Activated T-cell treated with anti-CD3 and anti-CD28 coated beads, Interleukin-2, amount 50 U/mL, for 24 hours (primary cell): ENCODE data around the gene ELOVL7.
"Not testable (repeated sequence)": the region's sequence is repeated elsewhere in the genome, so short reads cannot be mapped to it uniquely, and the experiment has no call there.

ENCODE experiments used
- DNase-seq: peaks from one replicate; pipeline ENCODE4 v3.0.0-alpha.2; 2020
- H3K27ac Mint-ChIP-seq: 2 replicates; pipeline ENCODE4 v1.8.0; 2020; ENCODE audit warnings: mild to moderate bottlenecking, mixed read lengths
- H3K27me3 Mint-ChIP-seq: 2 replicates; pipeline ENCODE4 v1.8.0; 2020; ENCODE audit warnings: mixed read lengths
- H3K36me3 Mint-ChIP-seq: 2 replicates; pipeline ENCODE4 v1.8.0; 2020; ENCODE audit warnings: low read depth, mixed read lengths
- H3K4me1 Mint-ChIP-seq: 2 replicates; pipeline ENCODE4 v1.8.0; 2020; ENCODE audit warnings: low read depth, mixed read lengths
- H3K4me3 Mint-ChIP-seq: 2 replicates; pipeline ENCODE4 v1.8.0; 2020; ENCODE audit warnings: mild to moderate bottlenecking, moderate library complexity, mixed read lengths
- H3K9me3 Mint-ChIP-seq: 2 replicates; pipeline ENCODE4 v1.8.0; 2020; ENCODE audit warnings: mixed read lengths

The ELOVL7 gene

DNA sequence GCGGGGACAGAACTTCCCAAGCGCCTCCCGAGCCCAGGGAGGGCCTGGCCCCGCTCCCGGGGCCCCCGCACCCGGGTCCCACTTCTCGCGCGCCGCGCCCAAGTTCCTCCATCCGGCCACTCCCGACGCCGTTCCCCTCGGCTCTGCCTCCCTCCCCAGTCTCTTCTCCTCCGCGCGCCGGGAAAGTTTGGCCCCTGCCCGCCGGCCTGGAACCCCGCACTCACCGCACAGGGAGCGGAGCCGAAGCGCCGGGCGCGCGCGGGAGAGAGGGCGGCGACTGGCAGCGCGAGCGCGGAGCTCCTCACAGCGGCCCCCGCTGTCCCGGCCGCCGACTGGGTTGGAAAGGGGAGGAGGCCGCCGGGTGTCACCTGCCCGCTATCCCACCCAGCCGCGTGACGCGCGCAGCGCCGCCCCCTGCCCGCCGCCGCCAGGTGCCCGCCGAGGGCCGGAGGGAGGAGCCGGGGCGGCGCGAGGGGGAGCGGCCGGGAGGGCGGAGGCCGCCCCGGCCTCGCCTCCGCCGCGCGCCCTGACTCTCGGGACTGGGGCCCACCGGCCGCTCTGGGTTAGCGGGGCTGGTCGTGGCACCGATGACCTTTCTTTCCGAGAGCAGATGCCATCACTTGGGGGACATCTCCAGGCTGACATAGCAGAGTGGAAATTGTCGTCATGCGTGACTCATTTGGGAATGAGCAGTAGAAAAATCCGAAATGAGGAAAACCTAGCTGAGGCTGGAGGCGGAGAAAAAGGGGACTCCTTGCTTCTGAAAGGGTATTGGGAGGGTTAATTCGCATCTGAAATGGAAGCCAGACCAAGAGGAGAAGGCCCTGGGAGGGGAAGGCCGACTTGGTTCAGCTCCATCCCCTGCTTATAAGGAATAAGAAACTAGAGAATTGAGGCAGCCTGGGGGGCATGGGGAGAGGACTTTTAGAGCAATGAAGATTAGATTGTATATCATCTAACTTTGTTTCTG is at the start of gene ELOVL7:
ELOVL7 (minus strand) TSS at position 334 of the 970 bp plus-strand sequence. CDS start 56,872 bp downstream, outside the sequence.
- Mint-ChIP-seq H3K9me3 (no peaks in the 10 kb centered on the region), H3K4me1 (peaks cover 11% of the 10 kb centered on the region), H3K27ac (no peak within 1 kb of the TSS), H3K36me3 (no peaks in the 10 kb centered on the region), H3K4me3 (peak within 1 kb of the TSS; percentile 78), H3K27me3 (peaks cover 67% of the 10 kb centered on the region)
- DNase-seq = peak; percentile 51

DNA sequence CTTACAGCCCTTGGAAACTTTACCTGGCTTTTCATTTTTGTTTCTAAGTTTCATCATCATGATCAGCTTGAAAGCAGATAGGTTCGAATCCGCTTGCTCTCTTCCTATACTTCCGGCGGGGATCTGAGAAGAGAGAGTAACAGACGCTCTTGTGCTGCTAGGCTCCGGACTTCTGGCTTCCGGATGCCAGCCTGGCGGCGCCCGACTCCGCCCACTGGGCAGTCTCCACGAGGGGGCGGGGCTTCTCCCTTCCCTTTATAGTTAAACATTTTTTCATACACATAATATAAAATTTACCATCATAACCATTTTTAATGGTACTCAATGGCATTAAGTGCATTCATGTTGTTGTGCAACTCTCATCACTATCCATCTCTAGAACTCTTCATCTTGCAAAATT is 49.5 kb upstream of the ELOVL7 start:
- H3K9me3 Mint-ChIP-seq = no peaks in the 10 kb centered on the region
- no peak overlapping the region for H3K27ac Mint-ChIP-seq
- peaks cover 83% of the 10 kb centered on the region for H3K36me3 Mint-ChIP-seq
- peaks cover 4% of the 10 kb centered on the region for H3K4me1 Mint-ChIP-seq
- no peak overlapping the region for H3K4me3 Mint-ChIP-seq
- DNase-seq = no peak
- no peaks in the 10 kb centered on the region for H3K27me3 Mint-ChIP-seq

- no peaks in the 10 kb centered on the region for H3K9me3 Mint-ChIP-seq
Observed at GRCh38 chr5:60891667-60892066, 47.6 kb upstream of the ELOVL7 start.

GRCh38 chr5:60888359-60889061 is 44.4 kb upstream of the ELOVL7 start:
- H3K4me3 Mint-ChIP-seq = no peak overlapping the region
- peaks cover 76% of the 10 kb centered on the region for H3K36me3 Mint-ChIP-seq
- DNase-seq = no peak
- H3K27ac Mint-ChIP-seq = no peak overlapping the region
- H3K9me3 Mint-ChIP-seq = peaks cover under 1% of the 10 kb centered on the region
- peaks cover 7% of the 10 kb centered on the region for H3K4me1 Mint-ChIP-seq
- H3K27me3 Mint-ChIP-seq = no peaks in the 10 kb centered on the region

More at GRCh38 chr5:60891667-60892066, 47.6 kb upstream of the ELOVL7 start:
- DNase-seq = no peak
- no peak overlapping the region for H3K27ac Mint-ChIP-seq
- no peaks in the 10 kb centered on the region for H3K27me3 Mint-ChIP-seq
- H3K4me3 Mint-ChIP-seq = no peak overlapping the region
- H3K36me3 Mint-ChIP-seq = peaks cover 81% of the 10 kb centered on the region
- peaks cover 7% of the 10 kb centered on the region for H3K4me1 Mint-ChIP-seq

- H3K27me3 Mint-ChIP-seq = no peaks in the 10 kb centered on the region
- H3K36me3 Mint-ChIP-seq = peaks cover 73% of the 10 kb centered on the region
- H3K4me3 Mint-ChIP-seq = no peak overlapping the region
- no peak overlapping the region for H3K27ac Mint-ChIP-seq
- DNase-seq = no peak
- H3K4me1 Mint-ChIP-seq = peaks cover 7% of the 10 kb centered on the region
- H3K9me3 Mint-ChIP-seq = peaks cover 4% of the 10 kb centered on the region
Observed at GRCh38 chr5:60887746-60888145, 43.7 kb upstream of the ELOVL7 start.

GRCh38 chr5:60887096-60887495 is 43.0 kb upstream of the ELOVL7 start:
- Mint-ChIP-seq H3K27me3 (no peaks in the 10 kb centered on the region), H3K4me3 (no peak overlapping the region), H3K36me3 (peaks cover 70% of the 10 kb centered on the region), H3K4me1 (peaks cover 7% of the 10 kb centered on the region), H3K9me3 (peaks cover 4% of the 10 kb centered on the region), H3K27ac (no peak overlapping the region)
- DNase-seq = no peak

DNA sequence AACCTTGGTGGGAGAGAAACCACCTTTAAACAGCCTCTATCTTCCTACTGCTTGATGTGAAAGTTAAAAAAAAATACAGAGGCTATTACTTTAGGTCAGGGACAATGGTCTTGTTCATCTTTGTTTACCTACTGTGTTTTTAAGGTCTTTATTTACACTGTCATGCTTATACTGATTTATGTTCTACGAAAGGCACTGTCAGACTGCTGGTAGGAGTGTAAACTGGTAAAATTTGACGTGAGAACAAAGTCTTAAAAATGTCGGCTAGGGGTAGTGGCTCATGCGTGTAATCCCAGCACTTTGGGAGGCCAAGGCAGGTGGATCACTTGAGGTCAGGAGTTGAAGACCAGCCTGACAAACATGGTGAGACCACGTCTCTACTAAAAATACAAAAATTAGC is 42.1 kb upstream of the ELOVL7 start:
- Mint-ChIP-seq H3K4me1 (peaks cover 7% of the 10 kb centered on the region), H3K9me3 (peaks cover 7% of the 10 kb centered on the region), H3K27ac (no peak overlapping the region), H3K4me3 (no peak overlapping the region), H3K27me3 (no peaks in the 10 kb centered on the region), H3K36me3 (peaks cover 75% of the 10 kb centered on the region)
- no peak for DNase-seq

- H3K27me3 Mint-ChIP-seq = no peaks in the 10 kb centered on the region
- peaks cover 60% of the 10 kb centered on the region for H3K36me3 Mint-ChIP-seq
- no peak for DNase-seq
- H3K9me3 Mint-ChIP-seq = peaks cover 7% of the 10 kb centered on the region
- H3K4me1 Mint-ChIP-seq = peaks cover under 1% of the 10 kb centered on the region
- H3K4me3 Mint-ChIP-seq = no peak overlapping the region
- H3K27ac Mint-ChIP-seq = no peak overlapping the region
Observed at GRCh38 chr5:60883229-60883628, 39.2 kb upstream of the ELOVL7 start.

DNA sequence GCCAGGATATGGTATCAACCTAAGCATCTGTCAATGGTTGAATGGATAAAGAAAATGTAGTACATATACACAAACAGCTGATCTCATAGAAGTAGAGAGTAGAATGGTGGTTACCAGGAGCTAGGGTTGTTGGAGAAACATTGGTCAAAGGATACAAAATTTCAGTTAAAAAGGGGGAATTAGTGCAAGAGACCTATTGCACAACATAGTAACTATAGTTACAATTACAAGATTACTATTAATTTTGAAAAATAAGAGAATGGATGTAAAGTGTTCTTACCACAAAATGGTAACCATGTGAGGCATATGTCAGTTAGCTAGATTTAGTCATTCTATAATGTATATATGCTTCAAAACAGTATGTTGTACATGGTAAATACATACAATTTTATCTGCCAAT is 28.8 kb upstream of the ELOVL7 start:
- H3K27ac Mint-ChIP-seq = no peak overlapping the region

DNA sequence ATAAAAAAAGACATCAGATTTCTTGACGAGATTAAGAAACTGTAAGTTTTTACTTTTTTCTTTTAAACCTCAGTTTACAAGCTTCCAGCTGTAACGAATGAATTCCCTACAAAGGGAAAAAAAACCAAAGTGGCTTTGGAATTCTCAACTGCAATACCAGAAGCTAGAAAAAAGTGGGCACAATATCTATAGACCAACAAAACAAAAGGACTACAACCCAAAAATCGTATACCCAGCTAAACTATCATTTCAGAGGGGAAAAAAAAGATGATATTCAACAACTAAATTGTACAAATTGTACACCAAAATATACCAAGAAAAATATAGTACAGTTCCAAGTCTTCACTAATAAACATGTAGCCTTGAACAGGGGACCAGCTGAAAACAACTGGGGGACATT is 26.8 kb upstream of the ELOVL7 start:
- DNase-seq = no peak
- Mint-ChIP-seq H3K9me3 (peaks cover 9% of the 10 kb centered on the region), H3K27me3 (no peaks in the 10 kb centered on the region), H3K36me3 (peaks cover 50% of the 10 kb centered on the region), H3K4me1 (no peaks in the 10 kb centered on the region), H3K27ac (no peak overlapping the region), H3K4me3 (no peak overlapping the region)

More for the DNA sequence above, 28.8 kb upstream of the ELOVL7 start:
- no peaks in the 10 kb centered on the region for H3K27me3 Mint-ChIP-seq
- H3K4me1 Mint-ChIP-seq = no peaks in the 10 kb centered on the region
- peaks cover 9% of the 10 kb centered on the region for H3K9me3 Mint-ChIP-seq
- peaks cover 47% of the 10 kb centered on the region for H3K36me3 Mint-ChIP-seq
- DNase-seq = no peak
- no peak overlapping the region for H3K4me3 Mint-ChIP-seq

GRCh38 chr5:60860572-60860971 is 16.5 kb upstream of the ELOVL7 start:
- Mint-ChIP-seq H3K9me3 (peaks cover 10% of the 10 kb centered on the region), H3K36me3 (peaks cover 21% of the 10 kb centered on the region)
- not testable (repeated sequence) for H3K27me3 Mint-ChIP-seq, H3K4me1 Mint-ChIP-seq, H3K4me3 Mint-ChIP-seq, DNase-seq, H3K27ac Mint-ChIP-seq

GRCh38 chr5:60856066-60856465 is 12.0 kb upstream of the ELOVL7 start:
- H3K4me3 Mint-ChIP-seq = no peak overlapping the region
- H3K4me1 Mint-ChIP-seq = no peaks in the 10 kb centered on the region
- peaks cover 10% of the 10 kb centered on the region for H3K36me3 Mint-ChIP-seq
- peaks cover 7% of the 10 kb centered on the region for H3K9me3 Mint-ChIP-seq
- DNase-seq = no peak
- no peak overlapping the region for H3K27ac Mint-ChIP-seq
- H3K27me3 Mint-ChIP-seq = no peaks in the 10 kb centered on the region

GRCh38 chr5:60852940-60853339 is 8.9 kb upstream of the ELOVL7 start:
- Mint-ChIP-seq H3K27me3 (peaks cover 1% of the 10 kb centered on the region), H3K9me3 (peaks cover 7% of the 10 kb centered on the region), H3K27ac (no peak overlapping the region), H3K4me3 (no peak overlapping the region), H3K4me1 (no peaks in the 10 kb centered on the region), H3K36me3 (peaks cover 4% of the 10 kb centered on the region)
- DNase-seq = no peak

DNA sequence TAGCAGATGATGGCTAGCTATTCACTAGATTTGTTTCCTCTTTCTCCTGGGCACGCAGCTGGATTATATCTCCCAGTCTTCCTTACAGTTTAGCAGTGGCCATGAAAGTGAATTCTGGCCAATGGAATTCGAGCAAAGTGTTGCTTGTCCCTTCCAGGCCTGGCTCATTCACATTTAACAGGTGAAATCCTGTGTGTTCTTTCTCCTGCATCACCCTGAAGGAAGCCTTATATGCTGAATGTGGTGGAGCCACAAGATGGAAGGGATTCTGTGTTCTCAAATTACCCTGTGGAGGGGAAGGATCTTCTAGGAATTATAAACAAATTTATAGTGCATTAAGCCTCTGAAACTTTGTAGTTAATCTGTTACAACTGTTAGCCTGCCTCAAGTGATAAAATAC is 8.2 kb upstream of the ELOVL7 start:
- DNase-seq = no peak
- H3K27me3 Mint-ChIP-seq = peaks cover 3% of the 10 kb centered on the region
- H3K9me3 Mint-ChIP-seq = peaks cover 3% of the 10 kb centered on the region
- no peaks in the 10 kb centered on the region for H3K36me3 Mint-ChIP-seq
- no peak overlapping the region for H3K4me3 Mint-ChIP-seq
- no peaks in the 10 kb centered on the region for H3K4me1 Mint-ChIP-seq
- no peak overlapping the region for H3K27ac Mint-ChIP-seq

GRCh38 chr5:60851626-60852025 is 7.6 kb upstream of the ELOVL7 start:
- H3K9me3 Mint-ChIP-seq = peaks cover 3% of the 10 kb centered on the region
- no peak overlapping the region for H3K27ac Mint-ChIP-seq
- no peak for DNase-seq
- H3K36me3 Mint-ChIP-seq = no peaks in the 10 kb centered on the region
- no peaks in the 10 kb centered on the region for H3K4me1 Mint-ChIP-seq
- peaks cover 6% of the 10 kb centered on the region for H3K27me3 Mint-ChIP-seq
- no peak overlapping the region for H3K4me3 Mint-ChIP-seq
